OCI-LY3 (cell line): ENCODE measurements around the gene IFNGR2.
"Not testable (repeated sequence)": the region's sequence is repeated elsewhere in the genome, so short reads cannot be mapped to it uniquely, and the experiment has no call there.

Experiments
- EZH2phosphoT487 ChIP-seq: fragments of 200-600 bp; shearing (Covaris generic); IDR thresholded peaks from 2 replicates; pipeline ENCODE4 v1.6.1; 2018; ENCODE audit warnings: antibody characterized with exemption, mixed run types, low read depth
- TF ChIP-seq, protein P1 (sequence below): fragments of 200-600, 300-600 bp; sonication (generic); IDR thresholded peaks from 2 replicates; pipeline ENCODE4 v1.5.1; 2014; ENCODE audit warnings: antibody characterized with exemption, low read length, low read depth

GRCh38 chr21:33379934-33380333 lies 23.3 kb upstream of the IFNGR2 start:
- TF ChIP-seq, protein P1, sequence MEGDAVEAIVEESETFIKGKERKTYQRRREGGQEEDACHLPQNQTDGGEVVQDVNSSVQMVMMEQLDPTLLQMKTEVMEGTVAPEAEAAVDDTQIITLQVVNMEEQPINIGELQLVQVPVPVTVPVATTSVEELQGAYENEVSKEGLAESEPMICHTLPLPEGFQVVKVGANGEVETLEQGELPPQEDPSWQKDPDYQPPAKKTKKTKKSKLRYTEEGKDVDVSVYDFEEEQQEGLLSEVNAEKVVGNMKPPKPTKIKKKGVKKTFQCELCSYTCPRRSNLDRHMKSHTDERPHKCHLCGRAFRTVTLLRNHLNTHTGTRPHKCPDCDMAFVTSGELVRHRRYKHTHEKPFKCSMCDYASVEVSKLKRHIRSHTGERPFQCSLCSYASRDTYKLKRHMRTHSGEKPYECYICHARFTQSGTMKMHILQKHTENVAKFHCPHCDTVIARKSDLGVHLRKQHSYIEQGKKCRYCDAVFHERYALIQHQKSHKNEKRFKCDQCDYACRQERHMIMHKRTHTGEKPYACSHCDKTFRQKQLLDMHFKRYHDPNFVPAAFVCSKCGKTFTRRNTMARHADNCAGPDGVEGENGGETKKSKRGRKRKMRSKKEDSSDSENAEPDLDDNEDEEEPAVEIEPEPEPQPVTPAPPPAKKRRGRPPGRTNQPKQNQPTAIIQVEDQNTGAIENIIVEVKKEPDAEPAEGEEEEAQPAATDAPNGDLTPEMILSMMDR: not testable (repeated sequence)
- not testable (repeated sequence) for TF ChIP-seq EZH2phosphoT487
